Left ventricle myocardium superior (tissue), 1 donor: ENCODE results near the gene MYO1B. TPM values are rescaled to one million over a fixed set of nuclear protein-coding genes. Genes with fewer than 3 reads are reported as not detected.

Experiments used
- ATAC-seq: fragments of 200-7000 bp; cut with Tn5 transposase; one replicate; pipeline ENCODE4 v1.9.1; 2020; ENCODE audit warnings: mild to moderate bottlenecking, moderate library complexity
- DNase-seq: peaks from one replicate; pipeline ENCODE4 v3.0.0-alpha.2; 2020
- intact Hi-C: fragments of 100-400 bp; cut with micrococcal nuclease; formaldehyde crosslinking; loops from one replicate; pipeline ENCODE4 v1.11.0; 2022
- total RNA-seq: library from RNA; stranded (reverse); fragmentation: NEBNext Ultra II Directional; extraction: Animal tissue kit (Norgen Biotek cat#: 25700); gene quantifications from one replicate; pipeline ENCODE4 v1.2.1, GENCODE V29; 2021
- donor health status: DM: no; HTN: yes; CAD: no; lungs with severe emphysema.

Gene MYO1B
- total RNA-seq, 1 donor from 2014 or later: 16.0 TPM

DNA sequence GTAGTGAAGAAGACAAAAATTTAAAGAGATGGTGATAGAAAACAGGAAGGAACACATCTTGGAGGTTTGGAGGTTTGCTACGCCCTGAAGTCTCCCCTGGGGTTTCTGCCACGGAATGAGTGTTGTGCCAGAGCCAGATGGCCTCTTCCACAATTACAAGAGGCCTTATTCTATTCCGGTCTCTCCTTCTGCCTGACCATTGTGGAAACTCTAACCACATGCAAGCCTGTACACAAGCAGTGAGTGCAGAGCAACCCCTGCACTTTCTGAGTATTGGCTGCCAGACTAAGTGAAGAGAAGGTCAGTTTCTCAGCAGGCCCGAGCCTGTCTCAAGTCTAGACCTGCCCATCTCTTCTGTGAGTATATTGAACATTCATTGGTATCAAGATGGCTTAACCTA, 22.7 kb upstream of the MYO1B start:
- ATAC-seq: peak; percentile 81
- intact Hi-C loops: no loop called here
- DNase-seq: peak; percentile 38

DNA sequence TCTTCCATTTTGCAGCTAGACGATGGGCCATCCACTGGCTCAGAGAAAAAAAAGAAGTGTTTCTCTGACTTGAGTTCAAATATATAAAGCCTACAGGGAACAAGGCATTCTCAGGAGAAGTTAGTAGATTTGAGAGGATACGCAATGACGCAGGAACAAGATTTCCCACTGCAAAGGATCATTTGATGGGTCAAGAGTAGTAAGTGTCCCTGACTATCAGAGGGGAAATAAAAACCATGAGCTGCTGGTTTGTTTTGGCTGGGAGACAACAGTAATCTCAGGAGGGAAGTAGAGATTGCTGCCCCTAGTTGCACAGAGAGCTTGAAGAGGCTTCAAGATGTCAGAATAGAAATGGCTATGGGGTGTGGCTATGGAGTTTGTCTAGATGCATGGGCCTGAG, 22.3 kb upstream of the MYO1B start:
- peak; percentile 75 for ATAC-seq
- no peak for DNase-seq
- intact Hi-C loops: no loop called here

DNA sequence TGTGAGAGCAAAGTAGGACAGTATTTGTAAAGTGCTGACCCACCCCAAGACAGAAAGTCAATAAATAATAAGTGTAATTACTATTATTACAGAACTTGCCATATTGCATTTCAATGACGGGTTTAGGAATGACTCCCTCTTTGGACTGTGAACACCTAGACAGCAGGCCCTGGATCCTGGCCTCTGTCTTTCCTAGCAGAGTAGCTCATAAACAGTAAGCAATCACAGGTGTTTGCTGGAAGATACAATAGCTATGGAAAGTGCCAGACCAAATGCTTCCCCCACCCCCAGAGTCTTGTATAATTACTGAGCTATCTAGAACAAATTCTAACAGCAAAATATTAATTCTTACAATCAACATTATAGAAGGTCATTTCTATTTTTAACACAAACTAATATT, 20.1 kb upstream of the MYO1B start:
- DNase-seq (no peak), ATAC-seq (no peak)
- intact Hi-C loops: no loop called here

DNA sequence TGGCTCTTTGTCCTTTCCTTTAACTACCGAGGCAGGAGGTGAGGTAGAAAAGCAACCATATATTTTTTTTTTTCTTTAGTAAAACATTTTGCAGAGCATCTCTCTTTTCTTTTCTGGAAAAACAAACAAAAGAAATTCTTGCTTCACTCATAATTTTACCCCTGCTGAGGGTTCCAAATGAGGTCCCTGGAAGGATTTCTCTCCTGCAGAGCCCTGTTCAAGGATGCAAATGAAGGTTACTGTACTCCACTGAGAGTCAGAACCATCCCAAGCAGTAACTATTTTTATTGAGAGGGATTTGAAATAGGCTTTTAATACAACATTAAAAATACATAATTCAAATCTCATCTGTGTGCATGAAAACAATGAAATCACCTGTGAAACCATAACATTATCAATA, 19.5 kb upstream of the MYO1B start:
- intact Hi-C loops: no loop called here

DNA sequence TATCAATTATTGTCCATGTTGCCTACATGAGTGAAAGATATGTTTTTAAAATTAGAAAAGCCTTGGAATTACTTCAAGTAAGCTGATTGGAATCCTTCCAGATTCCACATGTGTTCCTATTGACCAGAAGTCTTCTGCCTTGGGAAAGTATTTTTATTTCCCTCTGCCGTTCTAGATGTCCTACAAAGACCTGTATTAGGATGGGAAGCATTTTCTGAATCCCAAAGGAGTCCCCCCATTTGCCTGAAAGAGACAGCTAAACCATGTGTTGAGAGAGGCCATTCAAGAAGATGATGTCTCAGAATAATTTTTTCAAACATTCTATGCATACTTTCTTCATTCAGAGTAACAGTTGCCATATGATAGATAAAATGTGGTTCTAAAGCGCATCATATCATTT, 19.0 kb upstream of the MYO1B start:
- ATAC-seq (peak; percentile 38), DNase-seq (no peak)
- intact Hi-C loops: no loop called here

More for the DNA sequence above, 19.5 kb upstream of the MYO1B start:
- DNase-seq: no peak
- no peak for ATAC-seq

DNA sequence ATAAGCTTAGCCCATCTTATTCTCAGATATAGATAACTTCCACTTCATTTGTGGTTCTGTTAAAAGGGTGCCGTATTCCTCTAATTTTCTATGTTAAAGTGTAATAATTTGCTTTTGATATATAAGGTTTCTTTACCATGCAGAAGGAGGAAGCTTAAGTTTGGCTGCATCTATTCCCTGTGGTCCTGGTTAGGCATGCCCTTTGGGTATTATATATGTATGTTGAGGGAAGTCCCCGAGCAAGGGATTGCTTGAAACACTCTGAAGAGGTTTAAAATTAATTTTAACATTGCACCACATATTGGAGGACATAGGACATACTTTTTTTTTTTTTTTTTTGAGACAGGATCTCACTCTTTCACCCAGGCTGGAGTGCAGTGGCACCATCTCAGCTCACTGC, 16.9 kb upstream of the MYO1B start:
- ATAC-seq (no peak), DNase-seq (no peak)
- intact Hi-C loops: no loop called here

DNA sequence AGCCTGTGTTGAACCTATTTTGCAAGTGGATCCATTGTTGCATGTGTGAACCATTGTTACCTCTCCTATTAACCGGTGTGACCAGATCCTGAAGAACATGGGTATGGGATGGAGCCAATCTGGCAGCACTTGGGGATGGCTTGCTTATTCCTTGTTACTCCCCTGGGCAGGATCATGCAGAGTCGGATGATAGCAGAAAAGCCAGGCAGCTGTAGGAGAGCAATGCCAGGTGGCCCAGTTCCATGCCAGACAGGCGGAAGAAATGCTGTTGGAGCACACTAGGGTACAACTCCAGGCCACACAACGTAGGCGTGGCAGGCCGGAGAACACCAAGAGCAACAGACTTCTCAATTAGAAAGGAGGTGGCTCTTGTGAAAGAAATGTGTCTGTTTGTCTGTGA, 16.3 kb upstream of the MYO1B start:
- intact Hi-C loops: no loop called here
- peak; percentile 63 for DNase-seq
- peak; percentile 87 for ATAC-seq

DNA sequence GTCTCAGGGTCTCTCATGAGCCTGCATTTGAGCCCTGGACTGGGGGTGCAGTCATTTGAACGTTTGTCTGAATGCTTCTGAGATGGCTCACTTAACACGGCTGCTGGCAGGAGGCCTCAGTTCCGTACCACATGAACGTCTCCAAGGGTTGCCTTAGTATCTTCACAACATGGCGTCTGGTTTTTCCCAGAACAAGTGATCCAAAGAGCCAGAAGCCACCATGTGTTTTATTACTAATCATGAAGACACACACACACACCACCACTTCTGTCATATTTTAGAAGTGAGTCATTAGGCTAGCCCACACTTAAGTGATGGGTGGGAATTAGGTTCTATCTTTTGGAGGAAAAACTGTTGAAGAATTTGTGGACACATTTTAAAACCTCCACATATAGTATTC, 15.0 kb upstream of the MYO1B start:
- ATAC-seq (no peak), DNase-seq (no peak)
- intact Hi-C loops: no loop called here

DNA sequence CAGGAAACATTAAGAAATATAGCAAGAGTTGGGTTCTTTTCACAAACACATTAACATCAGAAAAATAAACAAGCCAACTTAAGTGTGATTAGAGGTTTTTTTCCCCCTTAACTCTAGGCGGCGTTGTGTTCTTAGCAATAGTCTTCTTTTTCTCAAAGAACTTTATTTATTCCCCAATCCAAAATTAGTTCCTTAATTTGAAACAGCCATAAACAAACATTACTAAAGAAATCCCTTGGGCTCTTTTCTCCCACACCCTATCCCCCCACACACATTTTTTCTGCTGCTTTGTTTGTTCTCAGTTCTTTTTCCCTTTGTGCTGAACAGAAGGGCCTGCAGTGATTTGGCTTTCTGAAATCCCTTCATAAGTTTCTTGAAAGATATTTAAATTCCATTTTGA, 13.2 kb upstream of the MYO1B start:
- intact Hi-C loops: no loop called here
- DNase-seq: no peak
- peak; percentile 52 for ATAC-seq

DNA sequence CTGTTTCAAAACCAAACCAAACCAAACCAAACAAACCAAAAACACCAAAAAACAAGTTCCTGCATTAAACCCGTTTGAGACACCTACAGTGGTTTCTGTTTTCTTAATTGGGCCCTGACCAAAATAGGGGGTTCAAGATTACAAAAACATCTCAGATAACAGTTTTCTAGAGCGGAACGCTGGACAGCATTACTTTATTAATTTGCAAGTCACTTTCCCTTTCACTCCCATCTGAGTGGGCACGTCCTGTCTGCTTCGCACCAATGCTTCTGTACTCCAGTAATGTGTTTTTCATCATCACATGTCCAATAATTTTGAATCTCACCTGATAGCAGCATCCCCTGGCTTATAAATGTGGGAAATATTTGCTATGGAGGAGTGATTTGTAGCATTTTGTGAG, 11.7 kb upstream of the MYO1B start:
- DNase-seq: no peak
- intact Hi-C loops: no loop called here
- ATAC-seq: no peak

DNA sequence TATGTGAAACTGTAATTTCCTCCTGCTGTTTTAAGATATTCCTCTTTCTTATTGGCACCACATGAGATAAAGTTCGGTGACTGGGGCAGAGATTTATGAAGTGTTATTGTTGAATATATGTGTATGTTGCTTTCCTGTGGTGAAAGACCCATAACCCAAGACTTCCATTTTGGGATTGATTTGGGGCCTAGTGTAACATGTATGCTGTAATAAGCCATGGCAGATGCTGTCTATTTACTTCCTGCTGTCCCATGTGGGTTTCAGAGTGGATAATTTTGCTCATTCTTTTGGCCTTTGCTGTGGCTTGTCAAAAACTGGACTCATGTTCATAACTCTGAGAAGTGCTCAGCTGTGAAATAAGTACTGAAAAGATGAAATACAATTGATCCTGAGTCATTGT, 10.8 kb upstream of the MYO1B start:
- peak; percentile 46 for ATAC-seq
- intact Hi-C loops: no loop called here
- DNase-seq: no peak

DNA sequence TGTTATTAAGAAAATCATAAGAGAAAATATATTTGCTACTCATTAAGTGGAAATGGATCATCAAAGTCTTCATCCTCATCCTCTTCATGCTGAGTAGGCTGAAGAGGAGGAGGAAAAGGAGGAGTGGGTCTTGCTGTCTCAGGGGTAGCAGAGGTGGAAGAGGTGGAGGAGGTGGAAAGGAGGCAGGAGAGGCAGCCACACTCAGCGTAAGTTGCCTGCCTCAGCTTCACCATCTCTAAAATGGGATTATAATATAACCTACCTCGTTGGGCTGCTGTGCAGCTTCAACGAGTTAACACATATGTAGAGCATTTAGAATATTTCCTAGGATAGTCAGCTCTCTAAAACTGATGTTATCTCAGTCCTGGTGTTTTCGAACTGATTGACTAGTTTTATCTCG, 4.3 kb upstream of the MYO1B start:
- no peak for DNase-seq
- intact Hi-C loops: no loop called here
- ATAC-seq: no peak

DNA sequence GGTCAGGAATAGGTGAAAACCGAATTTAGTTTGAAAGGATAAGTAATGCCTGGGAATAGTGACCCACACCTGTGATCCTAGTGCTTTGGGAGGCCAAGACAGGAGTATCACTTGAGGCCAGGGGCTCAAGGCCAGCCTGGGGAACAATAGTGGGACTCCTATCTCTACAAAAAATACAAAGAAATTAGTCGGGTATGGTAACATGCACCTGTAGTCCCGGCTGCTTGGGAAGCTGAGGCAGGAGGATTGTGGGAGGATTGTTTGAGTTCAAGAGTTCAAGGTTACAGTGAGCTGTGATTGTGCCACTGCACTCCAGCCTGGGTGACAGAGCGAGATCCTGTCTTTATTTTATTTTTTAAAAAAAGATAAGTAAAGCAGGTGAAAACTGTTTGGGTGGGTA, 3.8 kb upstream of the MYO1B start:
- ATAC-seq (no peak), DNase-seq (no peak)
- intact Hi-C loops: no loop called here

DNA sequence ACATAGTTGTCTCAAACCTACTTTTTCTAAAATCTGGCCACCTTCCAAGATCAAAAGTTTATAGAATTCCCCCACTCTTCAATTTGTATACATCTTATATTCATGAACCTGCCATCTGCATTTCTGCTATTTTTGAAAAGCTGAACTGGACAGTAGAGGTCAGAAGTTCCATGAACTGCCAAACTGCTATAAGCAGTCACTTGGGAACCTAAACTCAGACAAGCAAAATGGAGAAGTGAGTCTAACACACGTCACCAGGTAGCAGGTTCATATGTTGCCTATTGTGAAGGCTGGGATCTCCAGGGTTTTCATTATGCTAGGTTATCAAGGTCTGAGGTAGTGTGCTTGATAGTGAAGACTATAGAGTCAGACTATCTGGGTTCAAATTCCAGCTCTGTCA, 2.0 kb upstream of the MYO1B start:
- intact Hi-C loops: no loop called here
- no peak for DNase-seq
- no peak for ATAC-seq

DNA sequence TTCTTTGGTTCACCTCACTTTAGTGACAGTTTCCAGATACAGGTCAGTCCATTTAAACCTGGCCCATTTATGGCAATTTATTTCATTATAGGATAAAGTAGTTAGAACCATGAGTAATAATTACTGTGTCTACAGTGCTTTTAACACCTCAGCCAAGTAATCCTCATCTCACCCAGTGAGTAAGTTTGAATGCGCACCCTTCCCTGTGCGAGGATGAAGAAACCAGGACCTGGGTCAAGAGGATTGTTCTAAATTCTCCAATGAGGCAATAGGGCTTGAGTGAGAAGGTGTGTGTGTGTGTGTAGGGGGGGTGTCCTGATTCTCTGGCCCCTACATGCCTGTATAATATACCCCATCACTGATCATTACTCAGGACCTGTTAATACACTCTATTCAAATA, 854 bp upstream of the MYO1B start:
- ATAC-seq (no peak), DNase-seq (no peak)
- intact Hi-C loops: no loop called here

DNA sequence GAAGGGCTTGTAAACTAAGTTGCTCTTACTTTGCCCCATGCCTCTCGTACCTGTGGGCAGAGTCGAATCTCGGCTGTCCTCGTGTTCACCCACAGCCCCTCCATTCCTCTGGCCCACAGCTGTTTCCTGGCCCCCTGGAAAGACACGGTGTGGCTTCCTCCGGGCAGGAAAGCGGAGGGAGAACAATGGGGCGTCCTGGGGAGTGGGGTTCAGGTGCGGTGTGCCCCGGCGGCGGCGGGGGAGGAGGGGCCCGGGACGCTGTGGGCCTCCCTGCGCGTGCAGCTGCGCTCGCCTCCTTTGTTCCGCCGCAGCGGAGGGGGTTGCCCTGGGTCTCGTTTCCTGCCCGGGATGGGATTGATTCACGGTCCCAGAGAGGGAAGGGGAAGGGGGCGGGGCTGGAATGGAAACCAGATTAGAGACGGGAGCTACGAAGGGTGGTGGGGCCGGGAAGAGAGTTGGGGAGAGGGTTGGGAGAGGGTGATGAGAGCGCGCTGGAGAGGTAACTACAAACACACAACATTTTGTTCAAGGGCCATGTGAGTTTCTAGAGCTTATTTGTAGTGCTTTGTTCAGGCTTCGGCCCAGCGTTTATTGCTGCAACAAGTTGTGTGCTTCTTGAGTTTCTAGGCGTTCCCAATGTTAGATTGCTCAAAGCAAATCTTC, 796 bp downstream of the MYO1B start:
- peak; percentile 75 for DNase-seq
- peak; percentile 67 for ATAC-seq
- intact Hi-C loops: no loop called here

DNA sequence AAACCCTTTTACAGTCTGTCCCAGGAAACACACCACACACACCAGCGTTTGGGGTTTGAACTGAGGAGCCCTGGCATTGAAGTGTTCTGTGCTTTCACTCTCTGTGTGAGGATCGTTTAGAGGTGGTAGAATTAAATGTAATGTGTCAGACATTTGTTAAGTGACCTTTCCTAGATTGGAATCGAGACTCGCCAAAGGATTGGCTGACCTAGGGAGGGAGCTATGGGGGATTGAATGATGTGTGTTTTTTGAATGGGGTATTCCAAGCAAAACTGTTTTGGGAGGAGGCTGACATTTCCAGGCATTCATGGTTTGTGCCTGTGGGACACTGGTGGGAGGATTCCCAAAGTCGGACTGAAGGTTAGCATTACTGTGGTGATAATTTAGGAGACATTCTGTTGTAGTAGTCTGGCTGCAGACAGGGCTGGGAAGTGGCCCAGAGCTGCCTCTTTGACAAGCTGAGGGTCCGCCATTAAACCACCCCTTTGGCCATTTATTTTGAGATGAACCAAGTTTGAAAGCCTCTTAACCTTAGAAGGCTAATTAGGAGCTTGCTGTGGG, 1.7 kb downstream of the MYO1B start:
- ATAC-seq: peak; percentile 31
- intact Hi-C loops: no loop called here
- DNase-seq: no peak

DNA sequence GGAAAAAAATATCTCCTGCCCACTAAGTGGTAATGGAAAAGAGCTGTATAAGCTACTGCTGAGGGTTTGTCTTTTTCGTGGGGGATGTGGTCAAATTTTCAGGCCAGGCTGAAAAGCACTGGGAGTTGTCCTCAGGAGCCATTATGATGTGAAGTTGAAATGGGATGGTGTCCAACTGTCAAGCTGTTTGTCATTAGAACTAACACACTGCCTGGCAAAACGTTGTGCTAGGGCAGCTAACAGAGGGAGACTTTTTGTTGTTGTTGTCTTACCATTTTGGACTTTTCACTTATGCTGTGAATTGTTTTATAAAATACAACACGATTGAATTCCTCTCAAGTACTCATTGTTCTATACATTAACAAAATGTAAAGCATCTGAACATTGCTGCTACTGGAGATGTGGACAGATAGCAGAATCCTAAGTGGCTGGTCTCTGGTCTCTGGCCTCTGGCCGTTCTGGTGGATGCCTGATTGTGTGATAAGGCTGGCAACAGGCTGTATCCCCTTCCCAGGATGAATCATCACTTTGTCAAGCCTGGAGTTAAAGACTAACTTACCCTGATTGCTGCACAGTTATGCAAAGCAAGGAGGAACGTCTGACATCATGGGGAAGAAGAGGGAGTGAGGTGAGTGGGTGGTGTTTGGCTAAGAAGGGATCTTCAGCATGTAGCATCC, 2.3 kb downstream of the MYO1B start:
- intact Hi-C loops: no loop called here
- peak; percentile 40 for ATAC-seq
- DNase-seq: no peak

DNA sequence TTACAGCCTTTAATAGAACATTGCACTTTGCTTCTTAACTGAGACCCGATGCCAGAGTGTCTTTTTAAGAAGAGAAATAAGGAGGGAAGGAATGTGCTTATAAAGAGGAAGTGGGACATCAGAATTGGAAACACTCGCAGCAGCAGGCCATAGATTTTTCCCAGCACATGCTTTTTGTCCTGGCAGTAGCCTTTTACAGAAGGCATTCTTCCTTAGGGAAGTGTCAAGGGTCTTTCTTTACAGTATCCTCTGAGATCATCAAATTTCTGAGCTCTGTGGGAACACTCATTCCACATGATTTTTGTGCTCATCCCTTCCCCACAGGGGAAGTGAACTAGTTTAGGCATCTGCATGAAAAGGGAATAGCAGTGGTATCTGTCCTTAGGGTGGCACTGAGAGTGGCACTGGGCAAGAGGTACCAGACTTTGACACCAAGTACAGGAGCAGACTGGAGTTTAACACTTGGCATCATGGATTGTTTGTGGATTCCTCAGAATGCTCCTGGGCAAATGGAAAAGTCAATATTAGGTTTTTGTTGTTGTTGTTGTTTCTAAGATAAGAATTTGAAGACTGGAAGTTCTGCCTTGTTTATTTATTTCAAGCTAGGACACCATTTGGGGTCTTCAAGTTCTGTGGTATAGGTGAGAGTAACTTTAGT, 4.1 kb downstream of the MYO1B start:
- no peak for ATAC-seq
- intact Hi-C loops: no loop called here
- DNase-seq: no peak

DNA sequence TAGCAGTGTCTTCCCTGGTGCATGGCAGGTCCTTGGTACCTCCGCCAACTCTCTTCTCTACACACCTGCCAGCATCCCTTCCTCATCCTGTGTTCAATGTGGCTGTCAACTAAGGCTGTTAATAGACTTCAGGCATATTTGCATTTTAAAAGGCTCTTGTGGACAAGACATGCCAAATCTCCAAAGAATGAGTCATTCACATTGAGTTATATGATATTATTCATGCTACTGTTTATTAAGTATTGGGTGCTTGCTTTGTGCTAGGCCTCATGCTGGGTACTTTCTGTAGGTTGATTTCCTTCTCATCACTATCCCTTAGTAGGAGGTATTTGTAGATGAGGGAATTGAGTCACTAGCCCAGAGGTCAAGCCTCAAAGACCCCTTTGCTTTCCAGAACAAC, 5.2 kb downstream of the MYO1B start:
- no peak for DNase-seq
- intact Hi-C loops: no loop called here
- ATAC-seq: no peak

DNA sequence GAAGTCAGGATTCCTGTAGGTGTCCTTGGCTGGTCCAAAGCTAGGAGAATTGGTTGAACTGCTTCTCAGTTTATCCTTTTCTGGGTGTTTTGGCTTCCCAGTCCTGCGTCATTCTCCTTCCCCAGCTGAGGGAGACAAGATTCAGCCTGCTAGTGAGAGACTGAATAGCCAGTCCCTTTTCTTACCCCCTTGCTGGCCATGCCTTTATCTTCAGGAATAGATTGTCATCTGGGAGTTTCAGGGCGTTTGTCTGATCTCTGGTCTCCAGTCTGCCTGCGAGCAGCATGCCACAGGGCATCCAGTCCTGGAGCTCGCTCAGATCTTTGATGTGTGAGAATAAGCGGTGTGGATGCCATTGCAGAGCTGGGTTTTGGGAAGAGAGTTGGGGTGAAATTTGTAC, 5.8 kb downstream of the MYO1B start:
- intact Hi-C loops: no loop called here
- ATAC-seq (no peak), DNase-seq (no peak)
